BJ (cell line): ENCODE results near the gene TRABD2B. TPM values are rescaled to one million over a fixed set of nuclear protein-coding genes. Genes with fewer than 3 reads are reported as not detected.

ENCODE experiments used
- CTCF ChIA-PET: fragments of 350-600 bp; formaldehyde crosslinking; extraction: SDS; loops from one replicate; lab custom pipeline; 2021; ENCODE audit warnings: antibody characterized with exemption, inconsistent platforms; lab: Yijun Ruan, JAX
- POLR2A ChIA-PET: fragments of 300-600 bp; sonication (Branson Sonifier 250); formaldehyde crosslinking; extraction: SDS; loops from one replicate; lab custom pipeline; 2021; ENCODE audit warnings: antibody characterized with exemption; lab: Charles Lee
- DNase-seq: peaks from one replicate; pipeline ENCODE4 v3.0.0-alpha.2; 2011; ENCODE audit warnings: low read depth
- H3K27me3 ChIP-seq: 2 replicates; pipeline ENCODE4 v1.6.0; 2011; ENCODE audit warnings: low read length; ENCODE audit not compliant: control insufficient read depth, insufficient read depth
- H3K36me3 ChIP-seq: 2 replicates; pipeline ENCODE4 v1.5.1; 2011; ENCODE audit warnings: low read length; ENCODE audit not compliant: control insufficient read depth, insufficient read depth
- H3K4me3 ChIP-seq: 2 replicates; pipeline ENCODE4 v1.5.1; 2011; ENCODE audit warnings: low read depth, mild to moderate bottlenecking, control low read depth, low read length
- CTCF ChIP-seq: IDR thresholded peaks from 2 replicates; pipeline ENCODE4 v1.5.1; 2011; ENCODE audit warnings: low read depth, mild to moderate bottlenecking, control low read depth, inconsistent platforms, low read length, moderate library complexity; ENCODE audit not compliant: insufficient read depth
- polyA plus RNA-seq: library from polyadenylated mRNA; depleted of rRNA; stranded (reverse); fragments of >200 nt; gene quantifications from 2 replicates; pipeline ENCODE4 v1.2.3, GENCODE V29; 2011

Gene TRABD2B
- polyA plus RNA-seq, 1 experiment, result not detected

- ChIA-PET POLR2A (no interaction called here), CTCF (no interaction called here)
- TF ChIP-seq CTCF, result no peak
- DNase-seq, result no peak
- Histone ChIP-seq H3K27me3 (no peaks in the 10 kb centered on the region), H3K4me3 (no peak overlapping the region), H3K36me3 (no peaks in the 10 kb centered on the region)
These were observed 174.0 kb downstream of the TRABD2B start for GRCh38 chr1:47823040-47823808.

GRCh38 chr1:47821760-47822159 is 175.4 kb downstream of the TRABD2B start:
- Histone ChIP-seq H3K36me3 (no peaks in the 10 kb centered on the region), H3K4me3 (no peak overlapping the region), H3K27me3 (no peaks in the 10 kb centered on the region)
- CTCF ChIA-PET, result no interaction called here
- no peak for DNase-seq
- POLR2A ChIA-PET, result no interaction called here
- no peak for TF ChIP-seq CTCF

- TF ChIP-seq CTCF, result no peak
- no peak for DNase-seq
- no peaks in the 10 kb centered on the region for H3K36me3 ChIP-seq
- ChIA-PET CTCF (no interaction called here), POLR2A (no interaction called here)
- H3K27me3 ChIP-seq, result no peaks in the 10 kb centered on the region
- H3K4me3 ChIP-seq, result no peak overlapping the region
These were observed 177.7 kb downstream of the TRABD2B start for GRCh38 chr1:47819574-47819888.

- no peaks in the 10 kb centered on the region for H3K36me3 ChIP-seq
- ChIA-PET CTCF (no interaction called here), POLR2A (no interaction called here)
- no peak overlapping the region for H3K4me3 ChIP-seq
- H3K27me3 ChIP-seq, result no peaks in the 10 kb centered on the region
- TF ChIP-seq CTCF, result no peak
- no peak for DNase-seq
These were observed 178.3 kb downstream of the TRABD2B start for GRCh38 chr1:47818682-47819573.

GRCh38 chr1:47817861-47818260 is 179.3 kb downstream of the TRABD2B start:
- H3K4me3 ChIP-seq, result no peak overlapping the region
- no peaks in the 10 kb centered on the region for H3K27me3 ChIP-seq
- no peak for DNase-seq
- TF ChIP-seq CTCF, result no peak
- H3K36me3 ChIP-seq, result no peaks in the 10 kb centered on the region
- ChIA-PET POLR2A (no interaction called here), CTCF (interaction anchor here (0.8 kb wide), 1 partner anchor 541 kb away, joined by 3 read pairs; no protein-coding TSS in a partner anchor)
